ENCODE data around the gene PKD2L1.

PKD2L1 gene

GRCh38 chr10:100346765-100347567, 16.9 kb upstream of the PKD2L1 start, which contains the start of gene SCD:
Gene SCD (plus strand): TSS chr10:100347233. CDS start chr10:100347505, 272 bp downstream.
- H3K4me1 ChIP-seq (ENCODE audit: insufficient read depth, low read length) = peaks cover 52% of the 10 kb centered on the region
- peak within 1 kb of the TSS; percentile 89 for H3K27ac ChIP-seq (ENCODE audit: low read length)
- peaks cover 44% of the 10 kb centered on the region for H4K20me1 ChIP-seq (ENCODE audit: insufficient read depth, low read length)
- H3K36me3 ChIP-seq (ENCODE audit: insufficient read depth, low read length) = peaks cover 48% of the 10 kb centered on the region
- peak within 1 kb of the TSS; percentile 91 for H3K4me2 ChIP-seq (ENCODE audit: insufficient read depth, low read length)
- peaks cover 62% of the 10 kb centered on the region for H3K79me2 ChIP-seq (ENCODE audit: insufficient read depth, low read length)
- H3K9me3 ChIP-seq (ENCODE audit: insufficient read depth, low read length, severe bottlenecking) = no peaks in the 10 kb centered on the region
- ATAC-seq (ENCODE audit: insufficient read depth, low read depth) = peak; percentile 93
- no peak for TF ChIP-seq EZH2 (IDR thresholded peaks at IDR 0.05; ENCODE audit: borderline replicate concordance, low read depth, low read length, severe bottlenecking)
- no peak for TF ChIP-seq CTCF (IDR thresholded peaks at IDR 0.05; ENCODE audit: borderline replicate concordance, extremely low read depth, low read length, poor library complexity, severe bottlenecking)
- no peaks in the 10 kb centered on the region for H3K27me3 ChIP-seq (ENCODE audit: insufficient read depth, low read length, poor library complexity)
- peak within 1 kb of the TSS; percentile 93 for H3K9ac ChIP-seq (ENCODE audit: low read depth, low read length)
- peak; percentile 94 for DNase-seq
- H2AFZ ChIP-seq (ENCODE audit: low read depth, low read length) = peak within 1 kb of the TSS; percentile 75
- H3K4me3 ChIP-seq (ENCODE audit: low read depth in 1 of 2, low read length in 2 of 2) = peak within 1 kb of the TSS; percentile 73 to 99

- Histone ChIP-seq H3K27ac (ENCODE audit: low read length) (peak overlapping the region; percentile 77), H3K9me3 (ENCODE audit: insufficient read depth, low read length, severe bottlenecking) (no peaks in the 10 kb centered on the region), H2AFZ (ENCODE audit: low read depth, low read length) (peak overlapping the region; percentile 75), H4K20me1 (ENCODE audit: insufficient read depth, low read length) (peaks cover 37% of the 10 kb centered on the region), H3K4me1 (ENCODE audit: insufficient read depth, low read length) (peaks cover 46% of the 10 kb centered on the region), H3K4me2 (ENCODE audit: insufficient read depth, low read length) (peak overlapping the region; percentile 91), H3K27me3 (ENCODE audit: insufficient read depth, low read length, poor library complexity) (no peaks in the 10 kb centered on the region), H3K9ac (ENCODE audit: low read depth, low read length) (peak overlapping the region; percentile 93), H3K36me3 (ENCODE audit: insufficient read depth, low read length) (peaks cover 42% of the 10 kb centered on the region), H3K4me3 (ENCODE audit: low read depth in 1 of 2, low read length in 2 of 2) (peak overlapping the region; percentile 40 to 73; a peak in 3 of 4 replicates), H3K79me2 (ENCODE audit: insufficient read depth, low read length) (peaks cover 56% of the 10 kb centered on the region)
- TF ChIP-seq CTCF (IDR thresholded peaks at IDR 0.05; ENCODE audit: borderline replicate concordance, extremely low read depth, low read length, poor library complexity, severe bottlenecking) (no peak), EZH2 (IDR thresholded peaks at IDR 0.05; ENCODE audit: borderline replicate concordance, low read depth, low read length, severe bottlenecking) (no peak)
- ATAC-seq (ENCODE audit: insufficient read depth, low read depth) = peak; percentile 66
- peak; percentile 81 for DNase-seq
Observed at GRCh38 chr10:100346351-100346764, 16.3 kb upstream of the PKD2L1 start.

GRCh38 chr10:100345570-100346330, 15.7 kb upstream of the PKD2L1 start:
- Histone ChIP-seq H2AFZ (ENCODE audit: low read depth, low read length) (peak overlapping the region; percentile 75), H3K4me1 (ENCODE audit: insufficient read depth, low read length) (peaks cover 40% of the 10 kb centered on the region), H3K79me2 (ENCODE audit: insufficient read depth, low read length) (peaks cover 50% of the 10 kb centered on the region), H3K27me3 (ENCODE audit: insufficient read depth, low read length, poor library complexity) (no peaks in the 10 kb centered on the region), H4K20me1 (ENCODE audit: insufficient read depth, low read length) (peaks cover 31% of the 10 kb centered on the region), H3K36me3 (ENCODE audit: insufficient read depth, low read length) (peaks cover 36% of the 10 kb centered on the region), H3K4me2 (ENCODE audit: insufficient read depth, low read length) (peak overlapping the region; percentile 91), H3K27ac (ENCODE audit: low read length) (peak overlapping the region; percentile 77), H3K9me3 (ENCODE audit: insufficient read depth, low read length, severe bottlenecking) (no peaks in the 10 kb centered on the region), H3K9ac (ENCODE audit: low read depth, low read length) (peak overlapping the region; percentile 93), H3K4me3 (ENCODE audit: low read depth in 1 of 2, low read length in 2 of 2) (peak overlapping the region; percentile 40 to 73; a peak in 3 of 4 replicates)
- ATAC-seq (ENCODE audit: insufficient read depth, low read depth) = no peak
- no peak for DNase-seq
- TF ChIP-seq CTCF (IDR thresholded peaks at IDR 0.05; ENCODE audit: borderline replicate concordance, extremely low read depth, low read length, poor library complexity, severe bottlenecking) = no peak
- no peak for TF ChIP-seq EZH2 (IDR thresholded peaks at IDR 0.05; ENCODE audit: borderline replicate concordance, low read depth, low read length, severe bottlenecking)
